Keratinocyte (primary cell): ENCODE data around the gene ZNF710. TPM values are rescaled to one million over a fixed set of nuclear protein-coding genes. Genes with fewer than 3 reads are reported as not detected.
"Not testable (repeated sequence)": the region's sequence is repeated elsewhere in the genome, so short reads cannot be mapped to it uniquely, and the experiment has no call there.

Experiments
- DNase-seq: peaks from one replicate; pipeline ENCODE4 v3.0.0-alpha.2; 2011; ENCODE audit warnings: low read depth, missing footprints, low spot score
- FAIRE-seq: peaks from 2 replicates; lab custom pipeline; 2011; peaks lifted over from hg19 to GRCh38; lab: Jason Lieb, UNC
- H2AFZ ChIP-seq: 2 replicates; pipeline ENCODE4 v1.6.0; 2012; ENCODE audit warnings: low read length, control low read depth, inconsistent platforms; ENCODE audit not compliant: control insufficient read depth
- H3K27ac ChIP-seq: 2 replicates; pipeline ENCODE4 v1.5.1; 2011; ENCODE audit warnings: low read length; ENCODE audit not compliant: control insufficient read depth, insufficient read depth
- H3K27me3 ChIP-seq: 3 replicates; pipeline ENCODE4 v1.6.0; 2011; ENCODE audit warnings: low read length; ENCODE audit not compliant: control insufficient read depth, insufficient read depth; ENCODE audit errors: extremely low read depth
- H3K36me3 ChIP-seq, 2 experiments: 2 replicates in 1 of 2; 3 replicates in 1 of 2; pipeline ENCODE4 v1.5.1; 2011; ENCODE audit warnings: low read length in 2 of 2, mild to moderate bottlenecking in 1 of 2; ENCODE audit not compliant: control insufficient read depth in 2 of 2, insufficient read depth in 2 of 2; ENCODE audit errors: extremely low read depth in 1 of 2
- H3K4me1 ChIP-seq: 3 replicates; pipeline ENCODE4 v1.5.1; 2011; ENCODE audit warnings: low read length; ENCODE audit not compliant: control insufficient read depth, insufficient read depth; ENCODE audit errors: extremely low read depth
- H3K4me2 ChIP-seq: 3 replicates; pipeline ENCODE4 v1.6.0; 2011; ENCODE audit warnings: low read depth, low read length; ENCODE audit not compliant: control insufficient read depth, insufficient read depth; ENCODE audit errors: extremely low read depth
- H3K4me3 ChIP-seq, 3 experiments: fragments of 200-600 bp in 1 of 3; sonication (generic) in 1 of 3; 2 replicates in 2 of 3; 3 replicates in 1 of 3; pipeline ENCODE4 v1.5.1; 2011 to 2016; ENCODE audit warnings: low read length in 3 of 3, mild to moderate bottlenecking in 3 of 3, control low read depth in 2 of 3, inconsistent platforms in 1 of 3, low read depth in 1 of 3, mixed read lengths in 1 of 3, mixed run types in 1 of 3, moderate library complexity in 1 of 3; ENCODE audit not compliant: control insufficient read depth in 2 of 3, insufficient read depth in 2 of 3; ENCODE audit errors: extremely low read depth in 1 of 3
- H3K79me2 ChIP-seq: 2 replicates; pipeline ENCODE4 v1.6.0; 2012; ENCODE audit warnings: low read length; ENCODE audit not compliant: control insufficient read depth, insufficient read depth
- H3K9ac ChIP-seq: 3 replicates; pipeline ENCODE4 v1.6.0; 2011; ENCODE audit warnings: low read length; ENCODE audit not compliant: control insufficient read depth, insufficient read depth; ENCODE audit errors: extremely low read depth
- H3K9me1 ChIP-seq: 3 replicates; pipeline ENCODE4 v1.6.0; 2011; ENCODE audit warnings: low read length; ENCODE audit not compliant: control insufficient read depth, insufficient read depth; ENCODE audit errors: extremely low read depth
- H3K9me3 ChIP-seq: 2 replicates; pipeline ENCODE4 v1.5.1; 2012; ENCODE audit warnings: low read depth, low read length; ENCODE audit not compliant: control insufficient read depth
- H4K20me1 ChIP-seq: 3 replicates; pipeline ENCODE4 v1.6.0; 2011; ENCODE audit warnings: low read length; ENCODE audit not compliant: control insufficient read depth, insufficient read depth; ENCODE audit errors: extremely low read depth
- EZH2 ChIP-seq: IDR thresholded peaks from one replicate; pipeline ENCODE4 v1.6.1; 2012; ENCODE audit warnings: inconsistent platforms, mild to moderate bottlenecking, low read length, moderate library complexity
- dilution Hi-C: fragments of 300-500 bp; cut with MboI; formaldehyde crosslinking; loops from one replicate; pipeline ENCODE4 v1.7.0; 2020; ENCODE audit warnings: low sequenced_read_pairs; ENCODE audit not compliant: extremely low pct_ligation_motif_present
- polyA minus RNA-seq, 3 experiments: library from RNA; depleted of rRNA, polyadenylated mRNA; stranded (reverse); fragments of >200 nt; gene quantifications; 1 replicate in 1 of 3; 2 replicates in 1 of 3; 3 replicates in 1 of 3; pipeline ENCODE4 v1.2.3, GENCODE V29; 2011
- polyA plus RNA-seq, 5 experiments: library from polyadenylated mRNA; depleted of rRNA in 3 of 5; stranded (reverse) in 3 of 5; stranded (forward) in 1 of 5; unstranded in 1 of 5; fragments of >200 nt; gene quantifications; 1 replicate in 1 of 5; 2 replicates in 3 of 5; 3 replicates in 1 of 5; pipeline versions ENCODE4 v1.2.1 to v1.2.3, GENCODE V29; 2011 to 2012; ENCODE audit warnings: missing spikeins in 2 of 5, low read depth in 1 of 5, low replicate concordance in 1 of 5
- TF ChIP-seq, protein P1 (sequence below), 3 experiments: IDR thresholded peaks in 1 of 3; conservative IDR thresholded peaks in 1 of 3; optimal IDR thresholded peaks in 1 of 3; 2 replicates in 2 of 3; 3 replicates in 1 of 3; pipeline versions ENCODE3 to v1.5.1; 2011; ENCODE audit warnings: low read length in 3 of 3, mild to moderate bottlenecking in 3 of 3, moderate library complexity in 2 of 3, control low read depth in 1 of 3, inconsistent platforms in 1 of 3; ENCODE audit not compliant: insufficient read depth in 2 of 3; ENCODE audit errors: extremely low read depth in 1 of 3

ZNF710 gene, protein sequence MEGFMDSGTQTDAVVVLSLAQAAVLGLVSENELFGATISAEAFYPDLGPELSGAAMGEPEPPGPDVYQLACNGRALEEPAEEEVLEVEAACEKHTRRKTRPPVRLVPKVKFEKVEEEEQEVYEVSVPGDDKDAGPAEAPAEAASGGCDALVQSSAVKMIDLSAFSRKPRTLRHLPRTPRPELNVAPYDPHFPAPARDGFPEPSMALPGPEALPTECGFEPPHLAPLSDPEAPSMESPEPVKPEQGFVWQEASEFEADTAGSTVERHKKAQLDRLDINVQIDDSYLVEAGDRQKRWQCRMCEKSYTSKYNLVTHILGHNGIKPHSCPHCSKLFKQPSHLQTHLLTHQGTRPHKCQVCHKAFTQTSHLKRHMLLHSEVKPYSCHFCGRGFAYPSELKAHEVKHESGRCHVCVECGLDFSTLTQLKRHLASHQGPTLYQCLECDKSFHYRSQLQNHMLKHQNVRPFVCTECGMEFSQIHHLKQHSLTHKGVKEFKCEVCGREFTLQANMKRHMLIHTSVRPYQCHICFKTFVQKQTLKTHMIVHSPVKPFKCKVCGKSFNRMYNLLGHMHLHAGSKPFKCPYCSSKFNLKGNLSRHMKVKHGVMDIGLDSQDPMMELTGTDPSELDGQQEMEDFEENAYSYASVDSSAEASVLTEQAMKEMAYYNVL
- polyA plus RNA-seq, result 3.9 to 5.4 TPM (median 4.5 TPM) in 3 replicates
- polyA plus RNA-seq (2011; ENCODE audit: low read depth), result 4.9 TPM
- polyA plus RNA-seq (2011; cell fraction: cytosol; rRNA removed), result 4.8 and 6.2 TPM in 2 replicates
- 15.1 and 18.4 TPM in 2 replicates for polyA plus RNA-seq (2011; cell fraction: nucleus; rRNA removed)
- polyA plus RNA-seq (2012; ENCODE audit: low replicate concordance), result 18.9 and 20.7 TPM in 2 replicates
- 11.3 to 32.5 TPM (median 11.8 TPM) in 3 replicates for polyA minus RNA-seq
- 12.9 TPM for polyA minus RNA-seq (2011; cell fraction: cytosol; rRNA and poly(A)+ RNA removed)
- 9.6 and 13.2 TPM in 2 replicates for polyA minus RNA-seq (2011; cell fraction: nucleus; rRNA and poly(A)+ RNA removed)

DNA sequence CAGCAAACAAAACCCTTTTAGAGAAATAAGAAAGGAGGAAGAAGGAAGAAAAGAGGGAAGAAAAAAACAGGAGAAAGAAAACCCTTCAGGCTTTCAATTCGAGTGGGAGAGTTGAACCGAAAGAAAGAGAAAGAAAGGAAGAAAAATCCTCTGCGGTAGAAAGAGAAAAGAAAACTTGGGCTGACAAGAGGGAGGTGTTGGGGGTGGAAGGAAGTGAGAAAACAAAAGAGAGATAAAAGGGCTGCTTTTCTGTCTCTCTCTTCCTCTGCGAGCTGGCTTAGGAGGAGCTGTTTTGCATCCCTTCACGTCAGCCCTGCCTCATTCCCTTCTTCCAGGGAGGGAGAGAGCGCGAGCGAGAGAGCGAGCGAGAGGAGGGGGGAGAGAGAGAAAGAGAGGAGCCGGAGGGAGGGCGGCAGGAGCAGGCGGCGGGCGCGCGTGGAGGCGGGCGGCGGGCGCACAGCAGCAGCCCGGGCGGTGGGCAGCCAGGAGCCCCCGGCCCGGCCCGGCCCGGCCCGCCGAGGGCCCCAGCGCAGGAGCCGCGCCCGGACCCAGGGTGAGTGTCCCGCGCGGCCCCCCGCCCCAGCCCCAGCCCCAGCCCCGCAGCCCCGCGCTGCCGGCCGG is at the start of gene ZNF710:
Gene ZNF710, plus strand, starts transcription at position 263 of the 621 bp plus-strand sequence. CDS start 65,814 bp downstream, outside the sequence.
- Histone ChIP-seq H3K9ac (peak within 1 kb of the TSS; percentile 94), H3K36me3 (peaks cover 0 to 6% of the 10 kb centered on the region in 2 experiments), H3K79me2 (peaks cover 24% of the 10 kb centered on the region), H3K27ac (peak within 1 kb of the TSS; percentile 99), H3K4me2 (peak within 1 kb of the TSS; percentile 93), H3K9me1 (peaks cover 5% of the 10 kb centered on the region), H3K4me1 (peaks cover 58% of the 10 kb centered on the region), H3K4me3 (peak within 1 kb of the TSS; percentile 60 to 90 (median 87)), H3K9me3 (no peaks in the 10 kb centered on the region), H2AFZ (peak within 1 kb of the TSS; percentile 23), H3K27me3 (no peaks in the 10 kb centered on the region), H4K20me1 (no peaks in the 10 kb centered on the region)
- no peak for DNase-seq
- dilution Hi-C loops, result no loop called here
- no peak for FAIRE-seq
- TF ChIP-seq EZH2, result no peak
- TF ChIP-seq, protein P1, sequence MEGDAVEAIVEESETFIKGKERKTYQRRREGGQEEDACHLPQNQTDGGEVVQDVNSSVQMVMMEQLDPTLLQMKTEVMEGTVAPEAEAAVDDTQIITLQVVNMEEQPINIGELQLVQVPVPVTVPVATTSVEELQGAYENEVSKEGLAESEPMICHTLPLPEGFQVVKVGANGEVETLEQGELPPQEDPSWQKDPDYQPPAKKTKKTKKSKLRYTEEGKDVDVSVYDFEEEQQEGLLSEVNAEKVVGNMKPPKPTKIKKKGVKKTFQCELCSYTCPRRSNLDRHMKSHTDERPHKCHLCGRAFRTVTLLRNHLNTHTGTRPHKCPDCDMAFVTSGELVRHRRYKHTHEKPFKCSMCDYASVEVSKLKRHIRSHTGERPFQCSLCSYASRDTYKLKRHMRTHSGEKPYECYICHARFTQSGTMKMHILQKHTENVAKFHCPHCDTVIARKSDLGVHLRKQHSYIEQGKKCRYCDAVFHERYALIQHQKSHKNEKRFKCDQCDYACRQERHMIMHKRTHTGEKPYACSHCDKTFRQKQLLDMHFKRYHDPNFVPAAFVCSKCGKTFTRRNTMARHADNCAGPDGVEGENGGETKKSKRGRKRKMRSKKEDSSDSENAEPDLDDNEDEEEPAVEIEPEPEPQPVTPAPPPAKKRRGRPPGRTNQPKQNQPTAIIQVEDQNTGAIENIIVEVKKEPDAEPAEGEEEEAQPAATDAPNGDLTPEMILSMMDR (optimal IDR thresholded peaks at IDR 0.05 in 1 of 3, IDR thresholded peaks at IDR 0.05 in 1 of 3, conservative IDR thresholded peaks at IDR 0.05 in 1 of 3; ENCODE audit: extremely low read depth in 1 of 3, insufficient read depth in 2 of 3, low read length in 3 of 3), result no peak

DNA sequence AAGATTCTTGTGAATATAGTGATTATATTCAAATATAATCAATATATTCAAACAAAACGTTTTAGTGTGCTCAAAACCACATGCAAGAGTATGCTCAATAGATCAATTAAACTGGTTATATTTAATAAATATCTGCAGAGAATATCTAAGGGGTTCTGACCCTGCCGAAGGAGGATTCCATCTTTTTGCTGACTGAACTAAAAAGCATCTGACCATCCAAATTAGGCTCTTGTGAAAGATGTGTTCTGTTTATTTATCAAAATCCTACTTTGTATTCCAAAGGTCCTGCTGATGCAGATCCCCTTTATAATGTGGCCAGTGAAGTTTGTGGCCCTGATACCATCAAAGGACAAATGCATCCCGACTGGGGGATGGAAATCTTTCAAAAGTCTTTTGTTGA is 46.6 kb upstream of the ZNF710 start:
- Histone ChIP-seq H3K79me2 (no peaks in the 10 kb centered on the region), H3K4me3 (no peak overlapping the region), H3K27ac (no peak overlapping the region), H3K9me1 (no peaks in the 10 kb centered on the region), H3K4me2 (no peak overlapping the region), H3K4me1 (peaks cover 9% of the 10 kb centered on the region), H4K20me1 (no peaks in the 10 kb centered on the region), H3K27me3 (no peaks in the 10 kb centered on the region), H3K9ac (no peak overlapping the region), H3K9me3 (no peaks in the 10 kb centered on the region), H3K36me3 (no peaks in the 10 kb centered on the region), H2AFZ (no peak overlapping the region)
- no peak for DNase-seq
- TF ChIP-seq, protein P1 (optimal IDR thresholded peaks at IDR 0.05 in 1 of 3, IDR thresholded peaks at IDR 0.05 in 1 of 3, conservative IDR thresholded peaks at IDR 0.05 in 1 of 3; ENCODE audit: extremely low read depth in 1 of 3, insufficient read depth in 2 of 3, low read length in 3 of 3), result no peak
- no peak for TF ChIP-seq EZH2
- no peak for FAIRE-seq
- dilution Hi-C loops, result no loop called here

DNA sequence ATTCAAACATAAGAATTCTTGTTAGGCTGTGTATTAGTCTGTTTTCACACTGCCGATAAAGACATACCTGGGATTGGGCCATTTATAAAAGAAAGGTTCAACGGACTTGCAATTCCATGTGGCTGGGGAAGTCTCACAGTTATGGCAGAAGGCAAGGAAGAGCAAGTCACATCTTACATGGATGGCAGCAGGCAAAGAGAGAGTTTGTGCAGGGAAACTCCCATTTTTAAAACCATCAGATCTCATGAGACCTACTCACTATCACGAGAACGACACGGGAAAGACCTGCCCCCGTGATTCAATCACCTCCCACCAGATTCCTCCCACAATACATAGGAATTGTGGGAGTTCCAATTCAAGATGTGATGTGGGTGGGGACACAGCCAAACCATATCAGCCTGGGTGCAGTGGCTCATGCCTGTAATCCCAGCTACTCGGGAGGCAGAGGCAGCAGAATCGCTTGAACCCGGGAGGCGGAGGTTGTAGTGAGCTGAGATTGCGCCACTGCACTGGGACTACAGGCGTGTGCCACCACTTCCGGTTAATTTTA is 45.6 kb upstream of the ZNF710 start:
- H3K9ac ChIP-seq, H3K9me1 ChIP-seq, H4K20me1 ChIP-seq, H3K4me3 ChIP-seq, H3K27me3 ChIP-seq, FAIRE-seq, dilution Hi-C loops, DNase-seq, H3K36me3 ChIP-seq, H3K79me2 ChIP-seq, H2AFZ ChIP-seq, H3K9me3 ChIP-seq, H3K27ac ChIP-seq, H3K4me1 ChIP-seq, H3K4me2 ChIP-seq: not testable (repeated sequence)
